HUES48 (cell line): ENCODE results near the gene EWSR1.

ENCODE experiments used
- H3K27ac ChIP-seq: one replicate; pipeline ENCODE4 v1.7.0; 2013; ENCODE audit warnings: low read depth, low read length, inconsistent platforms
- H3K27me3 ChIP-seq: 2 replicates; pipeline ENCODE4 v1.6.1; 2013; ENCODE audit warnings: mild to moderate bottlenecking, low read length; ENCODE audit not compliant: control insufficient read depth, insufficient read depth
- H3K36me3 ChIP-seq: 2 replicates; pipeline ENCODE4 v1.6.1; 2013; ENCODE audit warnings: low read length; ENCODE audit not compliant: control insufficient read depth, insufficient read depth
- H3K4me1 ChIP-seq: 2 replicates; pipeline ENCODE4 v1.6.1; 2013; ENCODE audit warnings: mild to moderate bottlenecking, low read length; ENCODE audit not compliant: control insufficient read depth, insufficient read depth
- H3K4me3 ChIP-seq: 2 replicates; pipeline ENCODE4 v1.5.1; 2013; ENCODE audit warnings: mild to moderate bottlenecking, low read depth, low read length
- H3K9ac ChIP-seq: 2 replicates; pipeline ENCODE4 v1.6.1; 2013; ENCODE audit warnings: mild to moderate bottlenecking, low read depth, low read length, moderate library complexity
- H3K9me3 ChIP-seq: 2 replicates; pipeline ENCODE4 v1.6.1; 2013; ENCODE audit warnings: low read length; ENCODE audit not compliant: control insufficient read depth, insufficient read depth

The EWSR1 gene

DNA sequence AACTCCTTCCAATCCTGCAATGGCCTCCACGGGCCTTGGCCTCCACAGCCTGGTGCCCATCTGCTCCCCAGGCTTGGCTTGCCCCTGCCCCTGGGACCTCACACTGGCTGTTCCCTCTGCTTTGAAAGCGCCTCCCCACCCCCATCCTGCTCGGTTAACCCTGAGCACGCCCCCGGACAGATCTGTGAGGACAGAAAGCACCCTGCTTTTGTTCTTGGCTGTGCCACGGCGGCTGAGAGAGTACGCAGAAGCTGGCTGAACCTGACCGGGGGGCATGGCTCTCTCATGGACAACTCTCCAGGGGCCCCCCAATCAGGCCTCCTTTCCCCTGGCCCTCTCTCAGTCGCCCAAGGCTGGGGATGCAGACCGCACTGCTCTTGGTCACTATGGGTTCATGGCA lies 67.6 kb downstream of the EWSR1 start:
- Histone ChIP-seq H3K36me3 (peaks cover 67% of the 10 kb centered on the region), H3K4me1 (no peaks in the 10 kb centered on the region), H3K9ac (no peak overlapping the region), H3K27ac (no peak overlapping the region), H3K27me3 (no peaks in the 10 kb centered on the region), H3K9me3 (no peaks in the 10 kb centered on the region), H3K4me3 (no peak overlapping the region)

DNA sequence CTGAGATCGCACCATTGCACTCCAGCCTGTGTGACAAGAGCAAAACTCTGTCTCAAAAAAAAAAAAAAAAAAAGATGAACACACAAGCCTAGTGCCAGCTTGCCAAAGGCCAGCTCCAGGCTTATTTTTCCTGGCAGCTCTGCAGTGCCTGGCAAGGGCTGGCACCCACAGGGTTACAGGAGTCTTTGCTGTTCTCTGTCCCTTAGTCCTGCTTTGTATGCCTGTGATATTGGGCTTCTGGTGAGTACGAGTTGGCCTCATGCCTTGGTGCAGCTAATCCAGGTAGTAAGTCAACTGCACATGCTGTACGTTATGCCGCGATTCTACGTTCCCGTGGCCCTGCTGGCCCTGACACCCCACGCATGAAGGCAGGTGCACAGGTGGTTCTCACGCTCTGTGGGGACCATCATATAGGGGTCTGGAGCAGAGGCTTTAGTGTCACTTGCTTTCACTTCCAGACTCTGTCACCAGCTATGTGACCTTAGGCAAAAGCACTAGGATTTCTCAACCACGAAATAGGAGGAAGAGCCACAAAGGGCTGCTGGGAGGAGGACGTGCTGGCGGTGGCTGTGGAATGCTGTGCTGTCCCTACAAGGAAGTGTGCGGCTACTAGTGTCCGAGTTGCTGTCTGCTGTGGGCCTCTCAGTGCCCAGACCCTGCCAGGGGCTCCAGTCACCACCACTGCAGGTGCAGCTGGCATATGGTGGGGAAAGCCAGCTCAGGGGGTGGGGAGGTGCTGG lies 68.9 kb downstream of the EWSR1 start:
- H3K36me3 ChIP-seq = peaks cover 70% of the 10 kb centered on the region
- H3K9ac ChIP-seq = no peak overlapping the region
- H3K27me3 ChIP-seq = no peaks in the 10 kb centered on the region
- no peaks in the 10 kb centered on the region for H3K9me3 ChIP-seq
- H3K4me3 ChIP-seq = no peak overlapping the region
- H3K4me1 ChIP-seq = no peaks in the 10 kb centered on the region
- H3K27ac ChIP-seq = no peak overlapping the region

DNA sequence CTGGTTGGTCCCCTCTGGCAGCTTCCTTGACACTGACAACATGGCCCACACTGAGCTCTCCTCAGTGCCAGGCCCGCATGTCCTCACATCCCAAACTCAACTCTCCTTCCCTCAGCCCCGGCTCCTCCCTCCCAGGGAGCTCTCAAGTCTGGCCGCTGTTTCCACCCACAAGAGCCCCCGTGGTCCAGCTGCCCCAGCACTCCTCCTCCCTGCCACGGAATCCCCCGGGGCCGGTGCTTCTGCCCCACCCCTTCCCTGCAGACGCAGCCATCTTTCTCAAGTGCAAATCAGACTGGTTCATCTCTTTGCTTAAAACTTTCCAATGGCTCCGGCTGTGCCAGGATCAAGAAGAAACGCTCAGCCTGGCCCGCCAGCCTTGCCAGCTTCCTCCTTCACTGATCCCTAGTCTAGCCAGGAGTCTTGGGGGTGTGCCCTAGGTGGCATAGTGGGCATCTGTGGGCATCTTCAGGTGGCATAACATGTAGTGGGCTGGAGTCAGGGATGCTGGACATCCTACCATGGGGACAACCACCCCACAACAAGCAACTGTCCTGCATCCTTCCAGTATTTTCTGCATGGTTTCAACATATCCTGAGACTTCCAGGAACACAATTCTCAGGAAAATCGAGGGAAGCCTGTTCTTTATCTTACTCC lies 69.7 kb downstream of the EWSR1 start:
- Histone ChIP-seq H3K9me3 (no peaks in the 10 kb centered on the region), H3K4me3 (no peak overlapping the region), H3K9ac (no peak overlapping the region), H3K36me3 (peaks cover 74% of the 10 kb centered on the region), H3K27me3 (no peaks in the 10 kb centered on the region), H3K27ac (no peak overlapping the region), H3K4me1 (no peaks in the 10 kb centered on the region)

DNA sequence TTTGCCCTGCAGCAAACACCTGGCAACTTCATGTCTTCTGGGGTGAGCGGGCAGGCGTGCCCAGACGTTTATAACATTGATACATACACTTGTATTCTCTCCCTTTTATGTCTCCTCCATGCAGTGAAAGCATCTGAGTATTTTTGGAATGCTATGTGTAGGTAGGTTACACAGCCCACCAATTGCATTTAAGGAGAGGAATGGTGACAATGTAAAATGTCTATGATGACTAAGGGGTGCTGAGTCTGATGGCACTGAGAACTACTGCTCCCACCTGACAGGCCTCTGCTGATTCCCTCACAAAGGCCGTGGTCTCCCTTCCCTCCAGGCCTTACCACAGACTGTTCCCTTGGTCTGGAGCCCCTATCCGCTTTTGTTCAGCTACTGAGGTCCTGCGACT lies 70.3 kb downstream of the EWSR1 start:
- no peak overlapping the region for H3K4me3 ChIP-seq
- no peaks in the 10 kb centered on the region for H3K27me3 ChIP-seq
- H3K27ac ChIP-seq = no peak overlapping the region
- H3K4me1 ChIP-seq = no peaks in the 10 kb centered on the region
- H3K9me3 ChIP-seq = no peaks in the 10 kb centered on the region
- H3K36me3 ChIP-seq = peaks cover 76% of the 10 kb centered on the region
- no peak overlapping the region for H3K9ac ChIP-seq

DNA sequence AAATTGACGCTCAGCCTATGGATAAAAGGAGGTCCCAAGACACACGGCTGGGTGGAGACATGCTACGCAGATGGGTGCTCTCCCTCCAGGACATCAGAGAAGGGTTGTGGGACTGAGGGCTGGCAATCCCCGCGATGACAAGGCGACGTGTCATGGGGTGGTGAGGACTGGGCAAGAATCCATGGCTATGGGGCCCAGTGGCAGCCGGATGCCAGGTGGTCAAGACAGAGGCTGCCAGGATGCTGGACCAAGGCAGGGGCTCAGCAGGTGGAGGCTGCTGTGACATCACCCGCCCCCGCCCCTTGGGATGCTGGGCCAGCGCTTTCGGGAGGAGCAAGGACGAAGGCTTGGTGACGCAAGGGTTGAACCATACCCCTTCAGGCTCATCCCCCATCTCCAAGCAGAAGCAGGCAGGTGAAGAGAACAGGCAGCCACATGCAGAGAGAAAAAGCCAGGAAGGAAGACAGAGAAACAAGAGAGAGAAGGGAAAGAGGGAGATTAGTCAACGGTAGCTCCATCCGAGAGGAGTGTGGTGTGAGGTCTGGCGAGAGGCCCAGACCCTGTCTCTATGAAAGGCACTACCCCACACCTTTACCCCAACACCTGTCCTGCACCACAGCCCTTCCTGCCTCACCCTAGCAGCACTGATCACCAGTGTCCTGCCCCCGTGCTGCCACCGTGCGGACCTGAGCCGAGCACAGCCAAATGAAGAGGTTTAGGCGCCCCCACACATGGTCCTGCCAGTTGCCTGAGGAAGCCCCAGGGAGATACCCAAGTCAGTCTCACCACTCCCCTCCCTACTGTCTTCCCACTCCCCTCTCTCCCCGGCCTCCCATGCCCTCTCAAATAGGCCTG lies 71.5 kb downstream of the EWSR1 start:
- no peak overlapping the region for H3K4me3 ChIP-seq
- H3K27me3 ChIP-seq = no peaks in the 10 kb centered on the region
- no peak overlapping the region for H3K9ac ChIP-seq
- H3K27ac ChIP-seq = no peak overlapping the region
- H3K9me3 ChIP-seq = no peaks in the 10 kb centered on the region
- H3K36me3 ChIP-seq = peaks cover 80% of the 10 kb centered on the region
- H3K4me1 ChIP-seq = no peaks in the 10 kb centered on the region

DNA sequence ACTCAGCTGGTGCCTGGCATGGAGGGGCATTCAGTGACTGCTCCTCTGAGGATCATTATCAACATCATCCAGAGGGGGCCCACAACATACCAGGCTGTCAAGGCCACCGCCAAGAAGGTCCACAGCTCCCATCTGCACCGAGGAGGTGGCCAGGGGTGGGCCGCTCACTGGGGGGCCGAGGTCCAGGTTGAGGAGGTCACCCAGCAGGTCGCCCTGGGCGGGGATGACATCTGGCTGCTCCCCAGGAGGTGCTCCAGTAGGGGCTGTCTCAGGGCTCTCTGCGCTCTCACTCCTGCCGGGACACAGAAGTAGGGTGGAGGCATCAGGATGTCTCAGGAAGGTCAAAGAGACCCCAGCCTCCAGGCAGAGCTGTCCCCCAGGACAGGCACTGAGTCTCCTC lies 72.5 kb downstream of the EWSR1 start:
- no peak overlapping the region for H3K27ac ChIP-seq
- no peaks in the 10 kb centered on the region for H3K9me3 ChIP-seq
- H3K36me3 ChIP-seq = peaks cover 80% of the 10 kb centered on the region
- no peak overlapping the region for H3K4me3 ChIP-seq
- no peaks in the 10 kb centered on the region for H3K4me1 ChIP-seq
- H3K27me3 ChIP-seq = no peaks in the 10 kb centered on the region
- no peak overlapping the region for H3K9ac ChIP-seq

DNA sequence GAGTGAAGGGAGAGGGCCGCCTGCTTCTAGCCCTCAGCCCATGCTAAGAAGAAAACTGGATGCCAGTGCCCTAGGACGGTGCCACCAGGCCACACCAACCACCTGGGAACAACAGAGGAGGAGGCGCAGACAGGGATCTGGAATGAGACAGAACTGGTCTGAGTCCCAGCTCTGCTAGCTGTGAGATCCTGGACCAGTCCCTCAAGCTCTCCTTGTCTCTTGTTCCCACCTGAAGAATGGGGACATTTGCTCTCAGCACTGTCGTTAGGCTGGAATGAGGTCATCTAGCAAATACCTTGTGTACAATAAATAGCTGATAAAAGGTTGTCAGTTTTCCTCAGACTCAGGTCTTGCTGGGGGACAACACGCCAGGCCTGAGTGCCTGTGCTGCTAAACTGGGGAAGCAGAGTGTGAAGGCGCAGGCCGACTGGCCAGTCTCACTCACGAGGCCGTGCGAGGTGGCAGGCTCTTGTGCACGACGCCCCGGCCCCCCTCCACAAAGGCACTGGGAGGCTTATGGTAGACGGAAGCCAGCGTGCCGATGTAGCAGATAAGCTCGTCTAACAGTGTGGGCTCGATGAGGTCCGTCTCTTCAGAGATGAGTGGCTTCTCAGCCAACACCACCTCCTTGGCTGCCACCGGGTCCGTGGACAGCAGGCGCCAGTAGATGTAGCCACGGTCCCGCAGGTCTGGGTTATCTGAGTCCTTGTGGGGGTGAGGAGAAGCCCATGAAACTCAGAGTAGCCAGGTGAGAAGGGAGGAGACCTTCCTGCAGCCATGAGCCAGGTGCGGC lies 73.2 kb downstream of the EWSR1 start:
- no peaks in the 10 kb centered on the region for H3K9me3 ChIP-seq
- no peaks in the 10 kb centered on the region for H3K27me3 ChIP-seq
- no peak overlapping the region for H3K4me3 ChIP-seq
- H3K27ac ChIP-seq = no peak overlapping the region
- H3K9ac ChIP-seq = no peak overlapping the region
- H3K4me1 ChIP-seq = no peaks in the 10 kb centered on the region
- H3K36me3 ChIP-seq = peaks cover 79% of the 10 kb centered on the region

DNA sequence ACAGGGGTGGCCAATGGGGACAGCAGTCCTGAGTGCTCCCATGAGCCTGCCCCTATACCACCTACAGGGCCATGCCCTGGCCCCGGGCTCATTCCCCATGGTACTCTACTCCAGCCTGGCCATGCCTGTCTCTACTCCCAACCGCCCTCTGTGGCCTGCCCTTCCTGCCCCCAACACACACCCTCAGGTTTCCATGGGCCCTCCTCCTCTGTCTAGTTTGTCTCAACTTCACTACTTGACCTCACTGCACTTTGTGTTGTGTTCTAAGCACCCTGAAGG lies 73.7 kb downstream of the EWSR1 start:
- H3K4me1 ChIP-seq = no peaks in the 10 kb centered on the region
- no peak overlapping the region for H3K27ac ChIP-seq
- H3K4me3 ChIP-seq = no peak overlapping the region
- peaks cover 81% of the 10 kb centered on the region for H3K36me3 ChIP-seq
- no peak overlapping the region for H3K9ac ChIP-seq
- no peaks in the 10 kb centered on the region for H3K27me3 ChIP-seq
- H3K9me3 ChIP-seq = no peaks in the 10 kb centered on the region

DNA sequence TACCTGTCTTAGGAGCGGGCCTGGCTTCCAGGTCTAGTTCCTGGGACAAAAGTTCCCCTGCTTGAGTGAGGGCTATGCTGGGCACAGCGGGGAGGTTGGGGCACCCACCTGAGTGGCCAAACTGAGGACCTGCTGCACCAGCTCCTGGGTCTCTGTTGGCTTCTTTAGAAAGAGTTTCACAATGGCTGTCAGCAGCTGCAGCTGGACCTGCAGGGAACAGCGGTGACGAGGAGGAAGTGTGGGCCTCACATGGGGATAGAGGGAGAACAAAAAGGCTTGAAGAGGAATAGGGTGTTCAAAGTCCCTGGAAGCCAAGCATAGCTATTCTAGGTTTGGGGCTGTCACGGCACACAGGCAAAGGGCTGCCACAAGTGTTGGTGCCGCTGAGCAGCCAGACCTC lies 74.1 kb downstream of the EWSR1 start:
- H3K27me3 ChIP-seq = no peaks in the 10 kb centered on the region
- no peak overlapping the region for H3K4me3 ChIP-seq
- H3K36me3 ChIP-seq = peaks cover 81% of the 10 kb centered on the region
- H3K27ac ChIP-seq = no peak overlapping the region
- no peak overlapping the region for H3K9ac ChIP-seq
- no peaks in the 10 kb centered on the region for H3K4me1 ChIP-seq
- H3K9me3 ChIP-seq = no peaks in the 10 kb centered on the region

DNA sequence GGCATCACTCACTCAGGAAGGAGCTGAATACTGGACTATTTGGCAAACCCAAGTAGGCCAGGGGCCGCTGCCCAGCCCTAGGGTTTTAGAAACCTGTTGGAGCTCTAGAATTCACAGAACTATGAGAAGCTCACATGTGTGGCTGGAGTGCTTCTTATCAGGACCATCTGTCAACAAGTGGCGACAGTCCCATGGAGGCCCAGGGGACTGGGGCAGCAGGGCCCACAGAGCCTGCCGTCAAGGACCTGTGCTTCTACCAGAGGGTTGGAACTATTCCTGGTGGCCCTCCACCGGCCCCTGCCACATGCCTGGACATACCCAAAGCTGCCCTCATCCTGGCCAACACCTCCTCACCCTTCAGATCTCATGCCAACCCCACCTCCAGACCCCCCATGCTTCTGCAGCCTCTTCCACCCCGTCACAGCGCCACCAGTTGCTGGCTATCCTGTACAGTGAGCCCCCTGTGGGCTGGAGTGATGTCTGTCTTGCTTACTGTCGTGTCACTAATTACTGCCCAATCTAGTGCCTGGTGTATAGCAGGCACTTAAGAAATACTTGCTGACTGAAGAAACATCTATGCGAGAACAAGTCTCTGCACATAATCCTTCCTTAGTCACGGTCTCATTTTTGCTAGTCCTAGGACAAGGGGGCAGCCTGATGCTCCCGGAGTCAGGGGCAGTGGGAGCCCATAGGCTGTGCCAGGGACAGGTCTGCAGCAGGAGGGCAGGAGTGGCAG lies 74.7 kb downstream of the EWSR1 start:
- Histone ChIP-seq H3K36me3 (peaks cover 82% of the 10 kb centered on the region), H3K9ac (no peak overlapping the region), H3K27ac (no peak overlapping the region), H3K4me1 (no peaks in the 10 kb centered on the region), H3K9me3 (no peaks in the 10 kb centered on the region), H3K27me3 (no peaks in the 10 kb centered on the region), H3K4me3 (no peak overlapping the region)
